Measurements from ENCODE around the gene TP53BP1.

DNA sequence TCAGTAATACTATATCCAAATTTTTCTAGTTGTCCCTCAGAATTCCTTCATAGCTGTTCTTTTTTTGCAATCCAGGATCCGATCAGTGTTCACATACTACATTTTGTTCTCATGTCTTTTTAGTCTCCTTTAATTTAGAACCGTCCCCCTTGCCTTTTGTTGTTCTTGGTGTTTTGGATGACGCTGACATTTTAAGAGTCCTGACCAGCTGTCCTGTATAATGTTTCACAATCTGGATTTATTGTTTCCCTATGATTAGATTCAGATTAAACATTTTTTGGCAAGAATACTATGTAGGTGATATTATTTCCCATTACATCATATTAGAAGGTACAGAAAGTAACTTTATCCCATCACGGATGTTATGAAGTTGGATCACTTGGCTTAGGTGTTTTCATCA is 110.6 kb downstream of the TP53BP1 start:
- no peak for TF ChIP-seq HNF4G (IDR thresholded peaks at IDR 0.05)
- TF ChIP-seq, protein P1, sequence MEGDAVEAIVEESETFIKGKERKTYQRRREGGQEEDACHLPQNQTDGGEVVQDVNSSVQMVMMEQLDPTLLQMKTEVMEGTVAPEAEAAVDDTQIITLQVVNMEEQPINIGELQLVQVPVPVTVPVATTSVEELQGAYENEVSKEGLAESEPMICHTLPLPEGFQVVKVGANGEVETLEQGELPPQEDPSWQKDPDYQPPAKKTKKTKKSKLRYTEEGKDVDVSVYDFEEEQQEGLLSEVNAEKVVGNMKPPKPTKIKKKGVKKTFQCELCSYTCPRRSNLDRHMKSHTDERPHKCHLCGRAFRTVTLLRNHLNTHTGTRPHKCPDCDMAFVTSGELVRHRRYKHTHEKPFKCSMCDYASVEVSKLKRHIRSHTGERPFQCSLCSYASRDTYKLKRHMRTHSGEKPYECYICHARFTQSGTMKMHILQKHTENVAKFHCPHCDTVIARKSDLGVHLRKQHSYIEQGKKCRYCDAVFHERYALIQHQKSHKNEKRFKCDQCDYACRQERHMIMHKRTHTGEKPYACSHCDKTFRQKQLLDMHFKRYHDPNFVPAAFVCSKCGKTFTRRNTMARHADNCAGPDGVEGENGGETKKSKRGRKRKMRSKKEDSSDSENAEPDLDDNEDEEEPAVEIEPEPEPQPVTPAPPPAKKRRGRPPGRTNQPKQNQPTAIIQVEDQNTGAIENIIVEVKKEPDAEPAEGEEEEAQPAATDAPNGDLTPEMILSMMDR (IDR thresholded peaks at IDR 0.05; ENCODE audit: low read depth, low read length, missing input control), result no peak
